Measurements from ENCODE around the gene GATAD1. TPM values are rescaled to one million over a fixed set of nuclear protein-coding genes. Genes with fewer than 3 reads are reported as not detected.

GATAD1 gene
- total and polyA plus RNA-seq, 2 of the 8 experiments (the other 6 are each of a cell fraction or from before 2014, with no cell fraction given): 17.1 to 34.7 TPM

DNA sequence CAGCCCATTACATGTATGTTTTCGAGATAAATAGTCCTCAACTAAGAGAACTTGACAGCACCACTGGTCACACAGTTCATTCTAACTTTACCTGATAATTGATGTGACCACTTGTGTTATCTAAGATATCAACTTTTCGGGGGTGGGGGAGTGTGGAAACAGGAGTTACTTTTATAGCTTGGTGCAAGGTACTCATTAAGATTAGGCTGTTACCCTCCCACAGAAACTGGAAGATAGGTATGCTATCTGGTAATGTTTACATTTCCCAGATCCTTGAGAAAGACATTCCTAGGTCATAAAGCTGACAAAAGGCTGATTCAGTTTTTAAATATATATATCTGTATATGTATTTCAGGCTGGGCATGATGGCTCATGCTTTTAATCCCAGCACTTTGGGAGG is 19.4 kb downstream of the GATAD1 start:
- Histone ChIP-seq H4K20me1 (replicated peaks in 1 of 2; ENCODE audit: control insufficient read depth in 1 of 2, insufficient read depth in 2 of 2, low read length in 2 of 2) (no peaks in the 10 kb centered on the region), H2AK5ac (ENCODE audit: low read depth, low read length) (no peak overlapping the region), H3K18ac (ENCODE audit: extremely low read depth, low read length) (no peak overlapping the region), H3K4me1 (replicated peaks in 1 of 4; ENCODE audit: control insufficient read depth in 3 of 4, insufficient read depth in 4 of 4, low read length in 3 of 4) (no peaks in the 10 kb centered on the region), H3K79me1 (ENCODE audit: low read depth, low read length) (no peaks in the 10 kb centered on the region), H4K5ac (ENCODE audit: insufficient read length, low read depth, low read length) (no peak overlapping the region), H3K79me2 (ENCODE audit: control insufficient read depth in 1 of 2, insufficient read depth in 2 of 2, low read length in 2 of 2) (no peaks in the 10 kb centered on the region), H3K23ac (ENCODE audit: insufficient read length) (no peak overlapping the region), H3K56ac (replicated peaks; ENCODE audit: insufficient read length, low read depth, low read length) (no peak overlapping the region), H3K4me2 (ENCODE audit: insufficient read depth in 1 of 2, low read depth in 2 of 2, low read length in 2 of 2) (no peak overlapping the region), H2BK15ac (ENCODE audit: low read length) (no peak overlapping the region), H2BK12ac (ENCODE audit: low read depth, low read length) (no peak overlapping the region), H3K27ac (ENCODE audit: low read depth, low read length) (no peak overlapping the region), H2BK120ac (replicated peaks; ENCODE audit: low read depth, low read length) (no peak overlapping the region), H3K14ac (ENCODE audit: insufficient read length) (no peak overlapping the region), H2BK5ac (ENCODE audit: low read depth, low read length) (no peak overlapping the region), H3K9me3 (ENCODE audit: insufficient read depth in 2 of 2, low read depth in 1 of 2, low read length in 1 of 2) (peaks cover 4 to 8% of the 10 kb centered on the region in 2 experiments; a peak in 3 of 4 replicates), H3K23me2 (ENCODE audit: low read depth, low read length) (no peaks in the 10 kb centered on the region), H3K4ac (replicated peaks; ENCODE audit: insufficient read length, low read depth, low read length) (no peak overlapping the region), H3K36me3 (ENCODE audit: control insufficient read depth in 2 of 4, insufficient read depth in 4 of 4, low read length in 3 of 4) (peaks cover 0 to 2% (median 0%) of the 10 kb centered on the region in 4 experiments; a peak in 1 of 8 replicates), H2AFZ (ENCODE audit: low read length) (no peak overlapping the region), H4K8ac (ENCODE audit: extremely low read depth, insufficient read depth, low read length) (no peak overlapping the region), H2BK20ac (ENCODE audit: low read length) (no peak overlapping the region), H3K4me3 (ENCODE audit: extremely low read depth in 1 of 4, insufficient read depth in 2 of 4, low read depth in 3 of 4, low read length in 4 of 4) (no peak overlapping the region), H4K91ac (replicated peaks; ENCODE audit: insufficient read length, low read length) (no peak overlapping the region), H3K27me3 (replicated peaks in 1 of 4; ENCODE audit: control insufficient read depth in 3 of 4, extremely low read depth in 1 of 4, insufficient read depth in 3 of 4, low read length in 3 of 4) (no peaks in the 10 kb centered on the region), H3K9ac (replicated peaks in 1 of 4; ENCODE audit: extremely low read depth in 1 of 4, low read depth in 3 of 4, low read length in 3 of 4) (no peak overlapping the region)
- 95% methylated on average over 2 of the region's 2 CpGs; no CpG with 5 or more reads in 1 of the 2 experiments for WGBS, 2 experiments (ENCODE audit: extremely low coverage in 1 of 2, insufficient coverage in 1 of 2, insufficient read length in 1 of 2, insufficient replicate concordance in 2 of 2, low coverage in 1 of 2, low lambda C conversion rate in 2 of 2, missing lambda C conversion rate in 1 of 2)
- DNase-seq (ENCODE audit: low read depth in 1 of 2, low spot score in 2 of 2): no peak
- FAIRE-seq: no peak
- CTCF ChIA-PET (ENCODE audit: partially characterized antibody): interaction anchor here (1.0 kb wide), 1 partner anchor 42 kb away, joined by 3 read pairs; no protein-coding TSS in a partner anchor
- POLR2A ChIA-PET (ENCODE audit: partially characterized antibody): interaction anchor here (1.1 to 1.4 kb wide), 2 partner anchors 15 to 51 kb away, joined by 3 read pairs; no protein-coding TSS in a partner anchor
